DND-41 (cell line): ENCODE measurements around the gene RPS18.

Experiments
- ATAC-seq: fragments of 200-7000 bp; cut with Tn5 transposase; 3 replicates; pipeline ENCODE4 v1.9.1; 2021; ENCODE audit warnings: low read depth; ENCODE audit not compliant: insufficient read depth
- DNase-seq: peaks from one replicate; pipeline ENCODE4 v3.0.0-alpha.2; 2020
- H2AFZ ChIP-seq: 2 replicates; pipeline ENCODE4 v1.6.0; 2012; ENCODE audit warnings: low read depth, low read length
- H3K27ac ChIP-seq: 2 replicates; pipeline ENCODE4 v1.5.1; 2012; ENCODE audit warnings: low read length, inconsistent platforms
- H3K27me3 ChIP-seq: fragments of 200-600 bp; sonication (generic); 2 replicates; pipeline ENCODE4 v1.6.0; 2012; ENCODE audit warnings: low read length, mild to moderate bottlenecking, inconsistent platforms; ENCODE audit not compliant: insufficient read depth, poor library complexity
- H3K36me3 ChIP-seq: 2 replicates; pipeline ENCODE4 v1.5.1; 2012; ENCODE audit warnings: low read length, inconsistent platforms; ENCODE audit not compliant: insufficient read depth
- H3K4me1 ChIP-seq: 2 replicates; pipeline ENCODE4 v1.5.1; 2012; ENCODE audit warnings: mild to moderate bottlenecking, low read length; ENCODE audit not compliant: insufficient read depth
- H3K4me2 ChIP-seq: 2 replicates; pipeline ENCODE4 v1.6.0; 2012; ENCODE audit warnings: mild to moderate bottlenecking, moderate library complexity, low read length, inconsistent platforms; ENCODE audit not compliant: insufficient read depth
- H3K4me3 ChIP-seq, 2 experiments: fragments of 200-600 bp in 1 of 2; shearing (Covaris generic) in 1 of 2; 2 replicates each; pipeline ENCODE4 v1.5.1; 2012 to 2016; ENCODE audit warnings: inconsistent platforms in 2 of 2, low read length in 2 of 2, mild to moderate bottlenecking in 2 of 2, low read depth in 1 of 2, moderate library complexity in 1 of 2
- H3K79me2 ChIP-seq: 2 replicates; pipeline ENCODE4 v1.6.0; 2012; ENCODE audit warnings: low read length, inconsistent platforms; ENCODE audit not compliant: insufficient read depth
- H3K9ac ChIP-seq: 2 replicates; pipeline ENCODE4 v1.6.0; 2012; ENCODE audit warnings: low read depth, mild to moderate bottlenecking, inconsistent platforms, low read length, moderate library complexity
- H3K9me3 ChIP-seq: 2 replicates; pipeline ENCODE4 v1.5.1; 2012; ENCODE audit warnings: low read length, moderate library complexity, mild to moderate bottlenecking, inconsistent platforms; ENCODE audit not compliant: insufficient read depth, severe bottlenecking
- H4K20me1 ChIP-seq: 2 replicates; pipeline ENCODE4 v1.6.0; 2012; ENCODE audit warnings: low read length; ENCODE audit not compliant: insufficient read depth
- CTCF ChIP-seq: IDR thresholded peaks from 2 replicates; pipeline ENCODE4 v1.5.1; 2012; ENCODE audit warnings: borderline replicate concordance, low read length, moderate library complexity, mild to moderate bottlenecking; ENCODE audit not compliant: poor library complexity, severe bottlenecking; ENCODE audit errors: extremely low read depth
- EZH2 ChIP-seq: IDR thresholded peaks from 3 replicates; pipeline ENCODE4 v1.6.1; 2012; ENCODE audit warnings: borderline replicate concordance, low read depth, mild to moderate bottlenecking, moderate library complexity, low read length, inconsistent platforms; ENCODE audit not compliant: severe bottlenecking

RPS18 gene

GRCh38 chr6:33295621-33296369 lies 23.9 kb downstream of the RPS18 start:
- Histone ChIP-seq H3K79me2 (peaks cover 35% of the 10 kb centered on the region), H4K20me1 (0 out of 2 replicates have a peak, but pooled peaks cover 6% of the 10 kb centered on the region), H3K4me3 (no peak overlapping the region), H3K4me1 (peaks cover 39% of the 10 kb centered on the region), H3K27ac (no peak overlapping the region), H3K9me3 (no peaks in the 10 kb centered on the region), H3K4me2 (no peak overlapping the region), H2AFZ (no peak overlapping the region), H3K27me3 (no peaks in the 10 kb centered on the region), H3K9ac (no peak overlapping the region), H3K36me3 (peaks cover 52% of the 10 kb centered on the region)
- TF ChIP-seq CTCF (no peak), EZH2 (no peak)
- ATAC-seq = no peak
- no peak for DNase-seq

- DNase-seq (no peak), ATAC-seq (no peak)
- Histone ChIP-seq H3K4me3 (no peak overlapping the region), H3K9ac (0 out of 2 replicates have a peak overlapping the region, but pooled peaks have one; percentile 93), H3K9me3 (no peaks in the 10 kb centered on the region), H3K27ac (no peak overlapping the region), H3K27me3 (no peaks in the 10 kb centered on the region), H3K4me1 (peaks cover 43% of the 10 kb centered on the region), H3K4me2 (peak overlapping the region; percentile 96), H3K79me2 (peaks cover 35% of the 10 kb centered on the region), H3K36me3 (peaks cover 47% of the 10 kb centered on the region), H4K20me1 (0 out of 2 replicates have a peak, but pooled peaks cover 6% of the 10 kb centered on the region), H2AFZ (no peak overlapping the region)
- TF ChIP-seq CTCF = no peak
- no peak for TF ChIP-seq EZH2
Measured at GRCh38 chr6:33296797-33297405, 25.0 kb downstream of the RPS18 start.

- Histone ChIP-seq H3K4me2 (peak overlapping the region; percentile 96), H3K4me1 (peaks cover 43% of the 10 kb centered on the region), H3K9me3 (no peaks in the 10 kb centered on the region), H2AFZ (no peak overlapping the region), H3K36me3 (peaks cover 42% of the 10 kb centered on the region), H3K27ac (0 out of 2 replicates have a peak overlapping the region, but pooled peaks have one; percentile 28), H3K4me3 (peak overlapping the region in 1 of 2 experiments; percentile 90; a peak in 3 of 4 replicates), H3K9ac (peak overlapping the region; percentile 93; the same call in 1 of the 2 replicates), H3K79me2 (peaks cover 35% of the 10 kb centered on the region), H4K20me1 (0 out of 2 replicates have a peak, but pooled peaks cover 6% of the 10 kb centered on the region), H3K27me3 (no peaks in the 10 kb centered on the region)
- TF ChIP-seq CTCF (no peak), EZH2 (no peak)
- ATAC-seq (no peak), DNase-seq (no peak)
Measured at GRCh38 chr6:33297406-33297955, 25.6 kb downstream of the RPS18 start.
